HL-60 (cell line): Measurements from ENCODE around the gene DIPK1A.

ENCODE experiments used
- POLR2AphosphoS5 ChIP-seq: IDR thresholded peaks from 2 replicates; pipeline ENCODE4 v1.6.1; 2012; ENCODE audit warnings: low read depth
- TF ChIP-seq, protein P1 (sequence below): IDR thresholded peaks from one replicate; pipeline ENCODE4 v1.5.1; 2011; ENCODE audit warnings: low read length, control low read depth, inconsistent platforms; ENCODE audit not compliant: insufficient read depth

DNA sequence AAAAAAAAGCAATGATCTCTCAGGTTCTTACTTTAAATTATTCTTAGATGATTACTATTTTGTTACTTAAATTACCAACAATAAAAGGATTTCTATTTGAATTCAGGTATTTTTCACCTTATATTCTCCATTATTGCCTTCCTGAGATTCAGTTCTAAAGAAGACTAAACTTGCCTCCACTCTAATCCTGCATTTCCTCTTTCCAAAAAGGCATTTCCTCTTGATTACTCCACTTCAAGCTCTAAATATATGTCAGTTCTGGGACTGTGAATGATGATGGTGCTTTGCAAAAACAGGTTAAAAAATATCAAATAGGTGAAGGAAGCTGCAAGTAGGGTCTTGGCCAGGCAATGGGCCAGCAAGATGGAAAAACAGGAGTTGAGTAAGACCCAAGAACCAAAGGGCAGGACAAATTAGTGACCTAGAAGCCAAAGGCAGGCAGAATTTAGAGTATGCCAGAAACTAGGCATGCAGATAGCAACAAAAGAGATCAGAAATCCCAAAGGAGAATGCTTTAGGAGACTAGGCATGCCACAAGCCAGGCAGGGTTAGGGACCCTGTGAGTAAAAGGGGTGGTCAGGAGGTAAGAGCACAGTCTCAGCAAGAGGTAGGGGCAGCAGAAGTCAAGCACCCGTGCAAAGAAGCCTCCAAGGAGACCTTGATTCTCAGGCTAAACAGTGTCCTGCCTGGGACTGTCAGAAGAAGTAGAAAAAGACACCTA is 11.3 kb upstream of the DIPK1A start:
- no peak for TF ChIP-seq POLR2AphosphoS5
- TF ChIP-seq, protein P1, sequence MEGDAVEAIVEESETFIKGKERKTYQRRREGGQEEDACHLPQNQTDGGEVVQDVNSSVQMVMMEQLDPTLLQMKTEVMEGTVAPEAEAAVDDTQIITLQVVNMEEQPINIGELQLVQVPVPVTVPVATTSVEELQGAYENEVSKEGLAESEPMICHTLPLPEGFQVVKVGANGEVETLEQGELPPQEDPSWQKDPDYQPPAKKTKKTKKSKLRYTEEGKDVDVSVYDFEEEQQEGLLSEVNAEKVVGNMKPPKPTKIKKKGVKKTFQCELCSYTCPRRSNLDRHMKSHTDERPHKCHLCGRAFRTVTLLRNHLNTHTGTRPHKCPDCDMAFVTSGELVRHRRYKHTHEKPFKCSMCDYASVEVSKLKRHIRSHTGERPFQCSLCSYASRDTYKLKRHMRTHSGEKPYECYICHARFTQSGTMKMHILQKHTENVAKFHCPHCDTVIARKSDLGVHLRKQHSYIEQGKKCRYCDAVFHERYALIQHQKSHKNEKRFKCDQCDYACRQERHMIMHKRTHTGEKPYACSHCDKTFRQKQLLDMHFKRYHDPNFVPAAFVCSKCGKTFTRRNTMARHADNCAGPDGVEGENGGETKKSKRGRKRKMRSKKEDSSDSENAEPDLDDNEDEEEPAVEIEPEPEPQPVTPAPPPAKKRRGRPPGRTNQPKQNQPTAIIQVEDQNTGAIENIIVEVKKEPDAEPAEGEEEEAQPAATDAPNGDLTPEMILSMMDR: no peak
